Esophagus muscularis mucosa (tissue), 4 donors: ENCODE measurements around the gene PPM1M. TPM values are rescaled to one million over a fixed set of nuclear protein-coding genes. Genes with fewer than 3 reads are reported as not detected.

ENCODE experiments used
- DNase-seq: peaks from one replicate; pipeline ENCODE4 v3.0.0-alpha.2; 2017; ENCODE audit errors: extremely low spot score
- H3K27ac ChIP-seq, 4 donors: fragments of 200-600 bp; sonication (generic); replicated peaks in 1 of 4; 1 replicate in 3 of 4; 2 replicates in 1 of 4; pipeline ENCODE4 v1.5.1; 2016 to 2019; ENCODE audit warnings: mild to moderate bottlenecking in 1 of 4
- H3K27me3 ChIP-seq, 4 donors: fragments of 200-600 bp; sonication (generic); one replicate each; pipeline versions ENCODE4 v1.5.1 to v1.6.0; 2016 to 2019
- H3K36me3 ChIP-seq, 4 donors: fragments of 200-600 bp; sonication (generic); one replicate each; pipeline ENCODE4 v1.5.1; 2016 to 2019
- H3K4me1 ChIP-seq, 4 donors: fragments of 200-600 bp; sonication (generic); one replicate each; pipeline ENCODE4 v1.5.1; 2016 to 2019
- H3K4me3 ChIP-seq, 4 donors: fragments of 200-600 bp; sonication (generic); 1 replicate in 2 of 4; 2 replicates in 2 of 4; pipeline ENCODE4 v1.5.1; 2016 to 2019; ENCODE audit warnings: mild to moderate bottlenecking in 4 of 4, moderate library complexity in 1 of 4
- H3K9me3 ChIP-seq, 4 donors: fragments of 200-600 bp; sonication (generic); 1 replicate in 3 of 4; 2 replicates in 1 of 4; pipeline ENCODE4 v1.5.1; 2016 to 2019
- CTCF ChIP-seq, 3 experiments: fragments of 200-600 bp in 2 of 3; fragments of 450-650 bp in 1 of 3; sonication (generic) in 2 of 3; IDR thresholded peaks; one replicate each; pipeline ENCODE4 v1.5.1; 2017 to 2019; ENCODE audit warnings: antibody characterized with exemption in 3 of 3, mild to moderate bottlenecking in 2 of 3, moderate library complexity in 1 of 3
- EP300 ChIP-seq: sonication (generic); formaldehyde crosslinking; IDR thresholded peaks from one replicate; pipeline ENCODE4 v1.6.1; 2017; ENCODE audit warnings: antibody characterized with exemption
- POLR2A ChIP-seq: fragments of 450-650 bp; IDR thresholded peaks from one replicate; pipeline ENCODE4 v1.6.1; 2017; ENCODE audit warnings: antibody characterized with exemption, moderate library complexity, mild to moderate bottlenecking, low read depth
- POLR2AphosphoS5 ChIP-seq, 2 donors: sonication (generic); formaldehyde crosslinking; IDR thresholded peaks; one replicate each; pipeline ENCODE4 v1.6.1; 2017; ENCODE audit warnings: antibody characterized with exemption in 2 of 2
- WGBS: methylation state at CpG from one replicate; pipeline ENCODE4 v1.1.5; 2018; 5-methylcytosine and 5-hydroxymethylcytosine counted together
- intact Hi-C: fragments of 100-400 bp; cut with DNase I; formaldehyde crosslinking; loops from one replicate; pipeline ENCODE4 v1.15.1; 2023
- total RNA-seq, 4 donors: library from RNA; depleted of rRNA; stranded (reverse); fragments of >200 nt; gene quantifications; one replicate each; pipeline versions ENCODE4 v1.1.0 to v1.2.1, GENCODE V29; 2016

The PPM1M gene
- total RNA-seq, 4 donors from 2014 or later: 24.1 to 35.7 (median 32.4) TPM

- H3K36me3 ChIP-seq: peaks cover 97 to 100% (median 100%) of the 10 kb centered on the region in 4 donors
- H3K4me3 ChIP-seq: no peak overlapping the region
- no peak overlapping the region for H3K27ac ChIP-seq
- H3K4me1 ChIP-seq: no peaks in the 10 kb centered on the region
- intact Hi-C loops: no loop called here
- DNase-seq: no peak
- TF ChIP-seq CTCF (IDR thresholded peaks at IDR 0.05) (no peak), POLR2A (no peak), POLR2AphosphoS5 (IDR thresholded peaks at IDR 0.05) (no peak), EP300 (no peak)
- H3K27me3 ChIP-seq: no peaks in the 10 kb centered on the region
- H3K9me3 ChIP-seq: no peaks in the 10 kb centered on the region
Observed at GRCh38 chr3:52210037-52210436, 35.5 kb upstream of the PPM1M start.

- peaks cover 0 to 1% (median under 1%) of the 10 kb centered on the region in 4 donors for H3K4me1 ChIP-seq
- H3K27me3 ChIP-seq: no peaks in the 10 kb centered on the region
- H3K9me3 ChIP-seq: no peaks in the 10 kb centered on the region
- intact Hi-C loops: no loop called here
- no peak overlapping the region for H3K4me3 ChIP-seq
- H3K36me3 ChIP-seq: peaks cover 94 to 100% (median 100%) of the 10 kb centered on the region in 4 donors
- DNase-seq: no peak
- TF ChIP-seq CTCF (IDR thresholded peaks at IDR 0.05): no peak
- TF ChIP-seq POLR2AphosphoS5 (IDR thresholded peaks at IDR 0.05): peak in 1 of 2 donors; percentile 9
- no peak overlapping the region for H3K27ac ChIP-seq
- WGBS: 79% methylated on average over 6 of the region's 6 CpGs
Observed at GRCh38 chr3:52210550-52211046, 35.0 kb upstream of the PPM1M start.

GRCh38 chr3:52211268-52211891, 34.2 kb upstream of the PPM1M start:
- 91% methylated on average over 18 of the region's 18 CpGs for WGBS
- H3K9me3 ChIP-seq: no peaks in the 10 kb centered on the region
- peaks cover 86 to 96% (median 95%) of the 10 kb centered on the region in 4 donors for H3K36me3 ChIP-seq
- H3K4me1 ChIP-seq: peaks cover 6 to 9% (median 8%) of the 10 kb centered on the region in 4 donors
- TF ChIP-seq POLR2A: no peak
- TF ChIP-seq CTCF (IDR thresholded peaks at IDR 0.05): no peak
- TF ChIP-seq POLR2AphosphoS5 (IDR thresholded peaks at IDR 0.05): no peak
- no peak for TF ChIP-seq EP300
- intact Hi-C loops: no loop called here
- no peak for DNase-seq
- no peaks in the 10 kb centered on the region for H3K27me3 ChIP-seq
- no peak overlapping the region for H3K4me3 ChIP-seq
- no peak overlapping the region for H3K27ac ChIP-seq

- no peak for TF ChIP-seq CTCF (IDR thresholded peaks at IDR 0.05)
- TF ChIP-seq POLR2AphosphoS5 (IDR thresholded peaks at IDR 0.05): no peak
- TF ChIP-seq POLR2A: no peak
- no peak for TF ChIP-seq EP300
- H3K4me3 ChIP-seq: no peak overlapping the region
- H3K27me3 ChIP-seq: no peaks in the 10 kb centered on the region
- H3K27ac ChIP-seq: no peak overlapping the region
- intact Hi-C loops: no loop called here
- H3K4me1 ChIP-seq: peaks cover 18 to 25% (median 23%) of the 10 kb centered on the region in 4 donors
- H3K36me3 ChIP-seq: peaks cover 71 to 80% (median 78%) of the 10 kb centered on the region in 4 donors
- no peaks in the 10 kb centered on the region for H3K9me3 ChIP-seq
- DNase-seq: no peak
- WGBS: 88% methylated on average over 8 of the region's 8 CpGs
Observed at GRCh38 chr3:52213005-52213404, 32.6 kb upstream of the PPM1M start.

GRCh38 chr3:52213901-52214300, 31.7 kb upstream of the PPM1M start:
- Histone ChIP-seq H3K27me3 (no peaks in the 10 kb centered on the region), H3K27ac (no peak overlapping the region), H3K4me1 (peaks cover 18 to 34% (median 32%) of the 10 kb centered on the region in 4 donors), H3K9me3 (no peaks in the 10 kb centered on the region), H3K36me3 (peaks cover 62 to 71% (median 69%) of the 10 kb centered on the region in 4 donors), H3K4me3 (no peak overlapping the region)
- no peak for DNase-seq
- intact Hi-C loops: no loop called here
- TF ChIP-seq EP300 (no peak), POLR2AphosphoS5 (IDR thresholded peaks at IDR 0.05) (no peak), POLR2A (no peak), CTCF (IDR thresholded peaks at IDR 0.05) (no peak)
